Brain microvascular endothelial cell (primary cell): Measurements from ENCODE around the gene FOXRED1.

ENCODE experiments used
- DNase-seq: peaks from one replicate; pipeline ENCODE4 v3.0.0-alpha.2; 2020
- H3K27ac ChIP-seq: fragments of 250-450 bp; sonication (Bioruptor Pico); 2 replicates; pipeline ENCODE4 v1.5.1; 2020; ENCODE audit warnings: mild to moderate bottlenecking, moderate library complexity
- H3K27me3 ChIP-seq: fragments of 250-450 bp; sonication (Bioruptor Pico); replicated peaks from 2 replicates; pipeline ENCODE4 v1.5.1; 2020; ENCODE audit warnings: mild to moderate bottlenecking
- H3K36me3 ChIP-seq: fragments of 250-450 bp; sonication (Bioruptor Pico); replicated peaks from 2 replicates; pipeline ENCODE4 v1.5.1; 2020; ENCODE audit warnings: mild to moderate bottlenecking
- H3K4me3 ChIP-seq: 2 replicates; pipeline ENCODE4 v1.5.1; 2011; ENCODE audit warnings: low read depth, mild to moderate bottlenecking, control low read depth, low read length, moderate library complexity
- CTCF ChIP-seq: IDR thresholded peaks from 2 replicates; pipeline ENCODE4 v1.5.1; 2011; ENCODE audit warnings: low read depth, mild to moderate bottlenecking, moderate library complexity, low read length, control low read depth, inconsistent platforms; ENCODE audit errors: missing control alignments
- in situ Hi-C: cut with HindIII; loops from 2 replicates; pipeline ENCODE4 v1.10.0; 2017; ENCODE audit warnings: low sequenced_read_pairs, low pct_ligation_motif_present

The FOXRED1 gene

DNA sequence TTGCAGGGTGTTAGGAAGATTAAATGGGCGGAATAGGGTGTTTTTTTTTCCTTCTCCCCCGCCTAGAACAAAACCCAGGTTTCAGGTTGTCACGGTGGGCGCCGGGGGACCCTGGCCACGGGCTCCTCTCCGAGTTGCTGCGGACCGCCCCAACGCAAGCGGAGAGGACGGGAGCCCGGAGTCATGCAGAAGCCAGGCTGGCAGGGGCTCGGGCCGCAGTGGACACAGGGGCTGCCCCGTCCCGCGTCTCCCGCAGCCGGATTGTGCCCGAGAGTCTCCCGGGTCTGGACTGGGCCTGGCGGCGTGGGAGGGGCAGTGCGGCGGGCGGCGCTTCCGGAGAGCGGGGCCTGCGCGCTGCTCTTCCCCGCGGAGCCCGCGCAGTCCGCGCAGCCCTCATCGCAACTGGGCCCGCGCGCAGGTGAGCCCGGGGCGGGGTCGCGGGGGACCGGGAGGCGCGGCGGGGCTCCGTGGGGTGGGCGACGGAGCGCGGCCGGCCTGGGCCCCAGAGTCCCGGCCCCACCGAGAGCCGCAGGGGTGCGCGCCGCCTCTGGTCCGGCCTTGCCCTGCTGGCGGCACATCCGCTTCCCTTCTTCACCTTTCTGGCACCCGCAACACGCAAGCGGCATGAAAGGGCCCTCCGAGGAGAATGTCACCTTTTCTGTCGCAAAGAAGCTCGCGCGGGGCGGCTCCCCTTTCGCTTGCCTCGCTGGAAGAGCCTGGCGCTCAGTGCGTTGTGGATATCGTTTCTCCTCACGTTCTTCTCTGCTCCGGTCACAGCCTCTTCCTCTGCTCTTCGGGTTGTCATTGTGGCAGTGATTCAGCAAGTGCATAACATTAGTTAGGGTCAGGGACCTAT lies 14.0 kb downstream of the FOXRED1 start, which contains the start of gene TIRAP:
Gene TIRAP, plus strand, starts transcription at position 358 of the 856 bp plus-strand sequence. CDS start 7,802 bp downstream, outside the sequence.
- Histone ChIP-seq H3K4me3 (peak within 1 kb of the TSS; percentile 70), H3K36me3 (no peaks in the 10 kb centered on the region), H3K27ac (peak within 1 kb of the TSS; percentile 22), H3K27me3 (no peaks in the 10 kb centered on the region)
- peak; percentile 19 for DNase-seq
- in situ Hi-C loops = no loop called here
- TF ChIP-seq CTCF = peak; percentile 1

DNA sequence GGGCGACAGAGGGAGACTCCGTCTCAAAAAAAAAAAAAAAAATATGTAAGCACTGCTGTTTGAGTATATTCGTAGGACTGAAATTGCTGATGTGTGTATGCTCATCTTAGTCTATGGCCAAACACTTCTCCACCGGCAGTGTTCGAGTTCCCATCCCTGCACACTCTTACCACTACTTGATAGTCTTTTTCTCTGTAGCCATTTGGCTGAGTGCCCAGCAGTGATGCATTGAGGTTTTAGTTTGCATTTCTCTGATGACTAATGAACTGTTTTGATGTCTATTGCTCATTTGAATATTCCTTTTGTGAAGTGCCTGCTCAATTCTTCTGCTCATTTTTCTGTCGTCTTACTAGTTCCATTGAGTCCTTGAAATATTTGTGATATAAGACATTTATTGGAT lies 15.9 kb downstream of the FOXRED1 start:
- Histone ChIP-seq H3K4me3 (no peak overlapping the region), H3K36me3 (no peaks in the 10 kb centered on the region), H3K27me3 (no peaks in the 10 kb centered on the region), H3K27ac (no peak overlapping the region)
- no peak for TF ChIP-seq CTCF
- peak; percentile 98 for DNase-seq
- in situ Hi-C loops = no loop called here

- no peak for TF ChIP-seq CTCF
- H3K27ac ChIP-seq = no peak overlapping the region
- no peak overlapping the region for H3K4me3 ChIP-seq
- no peaks in the 10 kb centered on the region for H3K27me3 ChIP-seq
- in situ Hi-C loops = no loop called here
- H3K36me3 ChIP-seq = peaks cover 12% of the 10 kb centered on the region
- no peak for DNase-seq
Measured at GRCh38 chr11:126288237-126288636, 19.3 kb downstream of the FOXRED1 start.

DNA sequence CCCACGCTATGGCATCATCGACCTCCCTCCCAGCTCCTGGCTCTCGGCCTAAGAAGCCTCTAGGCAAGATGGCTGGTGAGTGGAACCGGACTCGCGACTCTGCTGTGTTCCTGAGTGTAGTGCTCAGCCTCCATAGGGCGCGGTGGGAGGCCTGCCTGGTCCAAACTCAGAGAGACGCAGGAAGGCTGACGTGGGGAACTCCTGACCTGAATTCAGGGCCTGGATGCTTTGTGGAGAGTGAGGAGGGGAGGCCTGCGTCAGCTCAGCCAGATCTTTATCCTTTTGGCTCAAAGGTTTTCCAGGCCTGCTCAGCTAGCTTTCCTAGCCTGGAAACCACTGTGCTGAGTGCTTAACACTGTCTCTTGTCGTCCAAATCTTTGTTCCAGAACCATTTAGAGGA lies 21.9 kb downstream of the FOXRED1 start:
- in situ Hi-C loops = no loop called here
- Histone ChIP-seq H3K27me3 (no peaks in the 10 kb centered on the region), H3K4me3 (no peak overlapping the region), H3K27ac (no peak overlapping the region), H3K36me3 (peaks cover 22% of the 10 kb centered on the region)
- DNase-seq = no peak
- no peak for TF ChIP-seq CTCF

DNA sequence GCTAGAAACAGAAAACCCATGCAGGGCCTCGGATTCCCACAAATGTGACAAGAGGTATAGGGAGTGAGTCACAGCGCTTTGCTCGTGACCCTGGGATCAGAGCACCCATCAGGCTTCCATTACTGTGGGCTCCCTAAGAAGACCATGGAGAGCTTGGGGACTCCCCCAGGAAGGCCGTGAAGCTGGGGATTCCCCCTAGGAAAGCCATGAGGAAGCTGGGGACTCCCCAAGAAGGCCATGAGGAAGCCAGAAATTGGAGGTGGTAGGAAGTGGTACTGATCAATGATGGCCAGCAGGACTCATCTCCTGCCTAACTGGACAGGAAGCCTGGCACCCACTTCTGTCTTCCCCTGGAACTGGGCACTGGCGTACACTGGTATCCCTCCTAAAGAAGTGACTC lies 24.8 kb downstream of the FOXRED1 start:
- DNase-seq = no peak
- in situ Hi-C loops = no loop called here
- no peak for TF ChIP-seq CTCF
- peaks cover 22% of the 10 kb centered on the region for H3K36me3 ChIP-seq
- no peak overlapping the region for H3K4me3 ChIP-seq
- no peaks in the 10 kb centered on the region for H3K27me3 ChIP-seq
- H3K27ac ChIP-seq = no peak overlapping the region

DNA sequence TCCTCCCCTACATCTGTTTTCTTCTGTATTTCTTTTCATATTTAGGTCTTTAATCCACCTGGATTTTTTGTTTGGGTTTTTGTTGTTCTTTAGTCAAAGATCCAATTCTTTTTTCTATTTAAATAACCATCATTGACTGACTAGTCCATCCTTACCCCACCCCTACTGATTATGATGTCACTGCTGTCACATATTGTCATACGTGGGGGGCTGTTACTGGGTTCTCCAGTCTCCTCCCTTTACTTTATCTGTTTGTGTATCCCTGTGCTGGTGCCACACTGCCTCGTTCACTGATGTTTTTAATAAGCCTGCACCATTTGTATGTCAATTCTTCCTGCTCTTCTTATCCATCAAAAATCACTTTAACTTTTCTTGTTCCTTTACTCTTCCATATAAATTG lies 28.1 kb downstream of the FOXRED1 start:
- DNase-seq = no peak
- H3K4me3 ChIP-seq = no peak overlapping the region
- TF ChIP-seq CTCF = no peak
- peaks cover 17% of the 10 kb centered on the region for H3K36me3 ChIP-seq
- in situ Hi-C loops = no loop called here
- H3K27me3 ChIP-seq = no peaks in the 10 kb centered on the region
- H3K27ac ChIP-seq = no peak overlapping the region
